HG02759 (cell line): ENCODE data around the gene ASB9.
"Not testable (repeated sequence)": the region's sequence is repeated elsewhere in the genome, so short reads cannot be mapped to it uniquely, and the experiment has no call there.

ENCODE experiments used
- ATAC-seq: cut with Tn5 transposase; IDR thresholded peaks from one replicate; pipeline ENCODE4 v1.9.1; 2021; ENCODE audit warnings: mild to moderate bottlenecking, moderate library complexity; ENCODE audit not compliant: unreplicated experiment

Gene ASB9

GRCh38 chrX:15269618-15270521, at the start of gene ASB9:
ASB9 (minus strand) TSS chrX:15270083; CDS start chrX:15269874, 209 bp downstream.
- ATAC-seq, result peak; percentile 73

- ATAC-seq, result no peak
Observed at GRCh38 chrX:15319075-15319474, 49.2 kb upstream of the ASB9 start.

- ATAC-seq, result no peak
Observed at GRCh38 chrX:15315509-15315908, 45.6 kb upstream of the ASB9 start, which contains the start of gene ASB11. ASB11 (minus strand) TSS chrX:15315640; CDS start chrX:15315605, 35 bp downstream.

- no peak for ATAC-seq
Observed at GRCh38 chrX:15314472-15314871, 44.6 kb upstream of the ASB9 start.

- no peak for ATAC-seq
Observed at GRCh38 chrX:15311119-15311518, 41.2 kb upstream of the ASB9 start.

GRCh38 chrX:15310117-15310516, 40.2 kb upstream of the ASB9 start:
- ATAC-seq, result no peak

- ATAC-seq, result not testable (repeated sequence)
Observed at GRCh38 chrX:15305899-15306298, 36.0 kb upstream of the ASB9 start.

GRCh38 chrX:15301924-15302323, 32.0 kb upstream of the ASB9 start:
- no peak for ATAC-seq

GRCh38 chrX:15299941-15300851, 30.3 kb upstream of the ASB9 start:
- no peak for ATAC-seq

- ATAC-seq, result no peak
Observed at GRCh38 chrX:15298780-15299179, 28.9 kb upstream of the ASB9 start.

GRCh38 chrX:15298201-15298600, 28.3 kb upstream of the ASB9 start:
- ATAC-seq, result no peak

GRCh38 chrX:15293451-15293850, 23.6 kb upstream of the ASB9 start:
- ATAC-seq, result no peak

GRCh38 chrX:15292861-15293260, 23.0 kb upstream of the ASB9 start:
- ATAC-seq, result no peak

- ATAC-seq, result no peak
Observed at GRCh38 chrX:15277604-15278003, 7.7 kb upstream of the ASB9 start.

- no peak for ATAC-seq
Observed at GRCh38 chrX:15274946-15275345, 5.1 kb upstream of the ASB9 start.

GRCh38 chrX:15273275-15273674, 3.4 kb upstream of the ASB9 start:
- not testable (repeated sequence) for ATAC-seq

GRCh38 chrX:15271757-15272156, 1.9 kb upstream of the ASB9 start:
- ATAC-seq, result no peak

- no peak for ATAC-seq
Observed at GRCh38 chrX:15269120-15269519, 763 bp downstream of the ASB9 start.

- no peak for ATAC-seq
Observed at GRCh38 chrX:15254852-15255251, 15.0 kb downstream of the ASB9 start.

GRCh38 chrX:15245896-15246295, 24.0 kb downstream of the ASB9 start:
- no peak for ATAC-seq

- no peak for ATAC-seq
Observed at GRCh38 chrX:15244421-15244820, 25.5 kb downstream of the ASB9 start.
